Measurements from ENCODE around the gene CMTM1.
A peak's percentile ranks its signal among the peaks of the same experiment; 100 is the strongest.
"Not testable (repeated sequence)": the region's sequence is repeated elsewhere in the genome, so short reads cannot be mapped to it uniquely, and the experiment has no call there.

The CMTM1 gene

GRCh38 chr16:66563574-66564334 lies 2.5 kb upstream of the CMTM1 start:
- no peak for DNase-seq

DNA sequence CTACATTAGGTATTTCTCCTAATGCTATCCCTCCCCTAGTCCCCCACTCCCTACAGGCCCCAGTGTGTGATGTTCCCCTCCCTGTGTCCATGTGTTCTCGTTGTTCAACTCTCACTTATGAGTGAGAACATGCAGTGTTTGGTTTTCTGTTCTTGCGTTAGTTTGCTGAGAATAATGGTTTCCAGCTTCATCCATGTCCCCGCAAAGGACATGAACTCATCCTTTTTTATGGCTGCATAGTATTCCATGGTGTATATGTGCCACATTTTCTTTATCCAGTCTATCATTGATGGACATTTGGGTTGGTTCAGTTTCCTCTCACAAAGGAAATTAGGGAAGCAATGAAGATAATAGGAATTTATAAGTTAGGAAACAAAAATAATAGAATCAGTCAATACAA lies 1.0 kb downstream of the CMTM1 start:
- DNase-seq: not testable (repeated sequence)

DNA sequence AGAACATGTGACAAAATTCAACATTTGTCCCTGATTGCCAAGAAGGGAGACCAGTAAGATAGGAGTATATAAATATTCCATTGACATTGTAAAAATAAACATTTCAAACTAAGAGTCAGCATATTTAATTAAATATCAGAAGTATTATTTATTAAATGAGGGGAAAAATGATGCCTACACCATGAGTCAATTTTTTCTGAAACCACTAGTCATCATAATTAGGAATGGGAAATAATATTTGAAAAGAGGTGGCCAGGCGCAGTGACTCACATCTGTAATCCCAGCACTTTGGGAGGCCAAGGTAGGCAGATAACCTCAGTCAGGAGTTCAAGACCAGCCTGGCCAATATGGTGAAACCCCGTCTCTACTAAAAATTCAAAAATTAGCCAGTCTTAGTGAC lies 2.1 kb downstream of the CMTM1 start:
- DNase-seq: no peak

DNA sequence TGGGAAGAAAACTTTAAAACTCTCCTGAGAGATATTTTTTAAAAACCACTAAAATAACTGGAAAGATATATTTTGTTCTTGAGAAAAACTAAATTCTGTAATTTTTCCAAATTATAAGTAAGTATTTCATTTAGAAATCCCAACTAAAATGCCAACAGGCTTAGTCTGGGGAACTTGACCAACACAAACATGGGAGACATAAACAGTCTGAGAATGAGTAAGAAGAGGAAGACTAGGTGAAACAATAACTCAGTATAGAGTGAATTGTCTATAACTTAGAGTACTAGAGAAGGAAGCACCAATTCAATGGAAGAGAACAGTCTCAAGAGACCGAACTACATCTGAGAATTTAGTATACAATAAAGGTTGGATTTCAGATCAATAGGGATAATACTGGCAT lies 2.9 kb downstream of the CMTM1 start:
- no peak for DNase-seq

DNA sequence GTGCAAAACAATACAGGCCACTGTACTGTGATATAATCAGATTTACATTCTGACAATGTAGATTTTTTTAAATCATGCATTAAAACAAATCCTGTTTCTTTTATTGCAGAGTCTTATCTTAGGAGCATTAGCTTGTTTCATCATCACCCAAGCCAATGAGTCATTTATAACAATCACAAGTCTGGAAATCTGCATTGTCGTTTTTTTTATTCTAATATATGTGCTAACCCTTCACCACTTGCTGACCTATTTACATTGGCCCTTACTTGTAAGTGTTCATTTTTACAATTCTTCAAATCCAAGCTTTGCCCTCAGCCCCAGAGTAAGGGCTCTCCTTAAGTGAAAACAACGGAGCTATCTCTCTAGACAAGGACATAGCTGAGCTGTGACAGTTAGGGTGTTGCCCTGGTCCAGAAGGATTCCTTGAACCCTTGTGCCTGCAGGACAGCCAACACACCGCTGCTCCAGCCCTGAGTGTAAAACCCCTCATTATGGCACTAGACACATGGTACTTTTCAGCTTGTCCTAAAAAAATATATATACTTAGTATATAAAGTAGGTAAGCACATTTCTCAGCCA lies 3.7 kb downstream of the CMTM1 start:
- DNase-seq: no peak

- no peak for DNase-seq
Measured at GRCh38 chr16:66572356-66572755, 6.1 kb downstream of the CMTM1 start.

- DNase-seq: no peak
Measured at GRCh38 chr16:66574081-66574480, 7.8 kb downstream of the CMTM1 start.

DNA sequence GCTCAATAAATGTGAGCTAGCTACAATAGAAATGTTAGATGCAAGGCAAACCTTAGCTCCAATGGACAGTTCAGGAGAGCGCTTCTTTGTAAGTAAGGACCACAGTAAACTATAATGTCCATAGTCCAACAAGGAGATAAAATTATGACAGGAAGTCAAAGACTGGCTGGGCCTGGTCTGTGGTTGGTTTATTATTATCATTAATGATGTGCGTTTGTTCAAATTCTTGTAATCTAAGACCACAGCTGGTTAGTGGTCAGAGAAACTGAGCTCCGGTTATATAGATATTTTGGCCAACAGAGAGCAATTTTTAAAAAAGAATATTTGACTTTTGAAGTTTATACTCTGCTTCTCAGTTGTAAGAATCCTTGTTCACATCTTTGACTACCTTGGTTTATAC lies 8.3 kb downstream of the CMTM1 start:
- no peak for DNase-seq

DNA sequence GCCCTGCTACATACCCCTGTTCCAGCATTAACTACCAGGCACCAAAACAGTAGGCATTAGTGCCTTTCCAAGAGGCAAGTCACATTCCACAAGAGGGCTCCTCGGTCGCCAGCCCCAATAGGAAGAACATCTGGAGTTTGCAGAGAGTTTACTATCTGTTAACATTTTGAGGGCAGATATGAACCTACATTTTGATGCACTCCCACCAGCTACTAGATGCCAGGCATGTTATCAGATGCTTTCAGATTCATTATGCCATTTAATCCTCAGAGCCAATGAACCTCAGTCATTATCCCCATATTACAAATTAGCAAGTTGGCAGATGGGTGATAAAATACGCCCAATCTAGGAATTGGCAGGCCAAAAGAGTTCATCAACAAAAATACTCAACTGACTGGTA lies 8.8 kb downstream of the CMTM1 start:
- no peak for DNase-seq

DNA sequence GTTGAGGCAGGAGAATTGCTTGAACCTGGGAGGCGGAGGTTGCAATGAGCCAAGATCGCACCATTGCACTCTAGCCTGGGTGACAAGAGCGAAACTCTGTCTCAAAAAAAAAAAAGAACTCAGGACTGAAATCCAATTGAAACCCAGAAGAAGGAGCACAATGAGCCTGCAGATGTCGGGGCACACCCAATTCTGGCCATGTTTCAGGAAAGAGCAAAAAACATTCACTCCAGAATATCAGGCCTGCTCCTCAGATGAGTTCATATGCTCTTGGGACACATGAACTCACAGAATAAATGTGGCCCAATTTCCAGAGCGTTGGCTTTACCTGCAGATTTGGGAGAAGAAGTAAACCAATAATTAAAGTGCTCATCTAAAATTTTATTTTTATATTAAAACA lies 10.1 kb downstream of the CMTM1 start:
- no peak for DNase-seq

DNA sequence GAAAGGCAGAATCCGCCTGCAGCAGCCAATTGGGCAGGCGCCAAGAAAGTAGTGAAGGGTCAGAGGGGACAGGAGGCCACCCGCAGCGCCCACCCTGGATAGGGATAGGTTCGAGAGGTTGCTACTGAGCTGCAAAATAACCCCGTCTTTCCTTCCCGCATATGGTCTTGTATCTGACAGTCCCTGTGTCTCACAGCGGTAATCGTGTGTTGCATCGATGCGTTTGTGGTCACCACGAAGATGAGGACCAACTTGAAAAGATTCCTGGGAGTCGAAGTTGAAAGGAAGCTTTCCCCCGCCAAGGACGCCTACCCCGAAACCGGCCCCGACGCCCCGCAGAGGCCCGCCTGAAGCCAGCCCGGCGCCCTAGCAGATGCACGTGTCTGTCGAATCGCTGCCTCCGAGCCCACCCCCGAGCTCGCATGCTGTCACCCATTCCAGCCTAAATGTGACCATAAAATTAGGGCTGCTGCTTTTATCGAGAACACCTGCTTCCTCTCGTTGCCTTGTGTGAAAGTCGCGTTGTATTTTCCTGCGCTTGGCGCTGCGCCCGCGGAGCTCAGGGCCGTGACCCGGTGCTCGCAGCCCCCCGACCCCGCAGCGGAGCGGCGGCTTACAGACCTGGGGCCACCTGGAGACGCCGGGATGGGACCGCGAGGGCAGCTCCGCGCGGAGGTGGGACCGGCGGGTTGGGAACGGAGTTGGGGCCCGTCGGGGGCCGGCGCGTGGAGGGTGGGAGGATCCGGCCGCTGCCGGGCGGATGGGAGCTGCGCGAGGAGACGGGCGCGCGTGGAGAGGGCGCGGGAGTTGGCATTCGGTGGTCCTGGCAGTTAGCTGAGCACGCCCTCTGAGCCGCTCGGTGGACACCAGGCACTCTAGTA lies 12.7 kb downstream of the CMTM1 start, which contains the start of gene CMTM2:
CMTM2 (plus strand) TSS at position 813 of the 881 bp plus-strand sequence. CDS start 145 bp downstream, outside the sequence.
- no peak for DNase-seq

DNA sequence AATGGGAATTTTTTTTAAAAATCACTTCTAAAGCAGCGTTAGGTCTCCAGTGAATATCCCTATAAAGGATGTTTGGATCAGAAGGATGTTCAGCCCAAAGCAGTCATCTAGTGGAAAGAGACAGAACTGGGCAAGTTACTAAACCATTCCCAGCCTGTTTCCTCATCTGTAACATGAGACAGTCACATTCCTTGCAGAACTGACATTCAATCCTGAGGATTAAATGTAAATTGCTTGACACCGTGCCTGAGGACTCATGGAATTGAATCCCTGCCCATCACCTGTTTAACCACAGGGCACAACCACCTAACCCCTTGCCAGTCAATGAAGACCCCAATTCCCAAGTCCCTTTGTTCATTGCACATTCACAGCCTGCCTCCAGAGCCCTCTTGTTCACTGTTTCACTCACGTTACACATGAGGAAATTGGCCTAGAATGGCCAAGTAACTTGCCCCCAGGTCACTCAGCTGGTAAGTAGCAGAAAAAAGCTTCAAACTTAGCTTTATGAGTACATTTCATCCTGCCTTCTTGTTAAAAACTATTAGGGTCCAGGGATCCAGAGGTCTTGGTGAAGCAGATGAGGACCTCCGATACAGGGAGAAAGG lies 14.5 kb downstream of the CMTM1 start:
- DNase-seq: peak; percentile 32

GRCh38 chr16:66581246-66581952 lies 15.2 kb downstream of the CMTM1 start:
- DNase-seq: no peak

DNA sequence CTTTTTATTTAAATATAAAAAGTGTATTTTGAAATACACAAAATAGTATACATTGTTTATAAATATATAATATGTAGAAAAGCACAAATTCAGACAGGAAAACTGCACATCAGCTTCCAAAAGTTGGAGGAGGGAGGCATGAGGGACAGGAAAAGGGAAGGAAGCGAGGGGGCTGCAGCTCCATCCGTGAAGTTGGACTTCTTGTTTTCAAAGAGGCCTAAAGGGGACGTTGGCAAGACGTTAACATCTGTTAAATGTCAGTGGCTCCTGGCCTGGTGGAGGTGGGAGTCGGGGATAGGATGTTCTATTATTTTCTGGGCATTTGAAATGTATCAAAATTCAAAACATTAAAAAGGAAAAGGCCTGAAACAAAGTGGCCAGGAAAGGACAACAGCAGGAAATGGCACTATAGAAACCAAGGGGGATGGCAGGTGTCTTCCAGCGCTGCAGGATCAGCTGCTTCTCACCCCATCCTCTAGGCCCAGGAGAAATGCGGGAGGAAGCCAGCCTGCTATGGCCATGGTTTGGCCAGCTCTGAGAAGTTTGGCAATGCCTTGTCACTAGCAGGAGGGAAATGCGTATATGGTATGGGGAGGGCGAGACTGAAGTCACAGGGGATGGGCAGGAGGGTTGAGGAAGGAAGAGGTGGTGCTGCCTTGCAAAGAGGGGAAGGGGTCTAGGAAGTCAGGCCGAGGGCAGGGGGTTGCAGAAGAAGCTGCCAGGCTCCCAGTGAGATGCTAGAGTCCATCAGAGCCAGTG lies 19.4 kb downstream of the CMTM1 start:
- no peak for DNase-seq

DNA sequence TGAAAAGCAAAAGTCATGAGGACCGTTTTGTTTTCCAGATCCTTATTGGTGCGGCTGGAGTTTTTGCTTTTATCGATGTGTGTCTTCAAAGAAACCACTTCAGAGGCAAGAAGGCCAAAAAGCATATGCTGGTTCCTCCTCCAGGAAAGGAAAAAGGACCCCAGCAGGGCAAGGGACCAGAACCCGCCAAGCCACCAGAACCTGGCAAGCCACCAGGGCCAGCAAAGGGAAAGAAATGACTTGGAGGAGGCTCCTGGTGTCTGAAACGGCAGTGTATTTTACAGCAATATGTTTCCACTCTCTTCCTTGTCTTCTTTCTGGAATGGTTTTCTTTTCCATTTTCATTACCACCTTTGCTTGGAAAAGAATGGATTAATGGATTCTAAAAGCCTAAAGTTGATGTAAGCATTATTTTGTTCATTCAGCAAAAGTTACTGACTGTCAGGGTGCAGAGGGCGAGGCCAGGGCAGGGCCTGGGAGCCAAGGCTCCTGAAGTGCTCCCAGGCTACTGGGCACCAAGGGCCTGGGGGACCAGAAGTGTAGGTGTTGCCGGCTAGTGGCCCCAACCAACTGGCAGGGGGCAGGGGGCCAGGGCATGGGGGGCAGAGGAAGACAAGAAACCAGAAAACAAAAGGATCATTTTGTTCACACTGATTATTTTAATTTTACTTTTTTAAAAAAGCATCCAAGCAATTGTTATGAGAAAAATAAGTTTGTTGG lies 21.8 kb downstream of the CMTM1 start:
- DNase-seq: no peak

DNA sequence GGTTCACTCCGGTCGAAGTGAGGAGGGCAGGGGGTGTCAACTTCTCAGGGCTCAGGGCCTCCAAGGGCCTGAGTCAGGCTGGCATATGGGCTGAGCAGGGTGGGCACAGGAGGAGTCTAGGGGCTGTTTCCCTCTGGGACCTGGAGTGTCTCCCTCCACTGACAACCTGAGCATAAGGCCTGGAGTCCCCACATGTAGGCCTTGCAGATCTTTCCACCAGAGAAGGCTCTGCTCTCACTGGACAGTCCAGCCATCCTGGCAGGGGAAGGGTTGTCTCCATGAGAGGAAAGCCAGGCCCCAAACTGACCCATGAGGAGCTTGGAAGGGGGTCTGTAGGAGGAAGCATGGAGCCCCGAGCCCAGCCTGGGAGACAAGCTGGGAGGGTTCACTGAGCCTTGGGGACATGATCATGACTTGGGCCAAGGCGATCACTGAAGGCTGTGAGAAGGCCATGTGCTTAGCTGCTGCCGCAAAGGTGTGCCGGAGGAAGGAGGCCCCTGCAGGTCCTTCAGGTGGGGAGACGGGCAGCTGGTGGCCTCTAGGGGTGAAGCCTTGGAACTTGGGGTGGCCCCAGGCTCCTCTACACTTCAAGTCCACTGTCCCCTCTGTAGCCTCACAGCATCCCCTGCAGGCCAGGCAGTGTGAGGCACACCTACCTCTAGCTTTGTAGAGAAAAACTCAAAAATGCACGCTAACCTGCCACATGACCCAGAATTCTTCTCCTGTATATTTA lies 22.9 kb downstream of the CMTM1 start:
- no peak for DNase-seq

GRCh38 chr16:66590322-66590721 lies 24.1 kb downstream of the CMTM1 start:
- DNase-seq: no peak

- DNase-seq: no peak
Measured at GRCh38 chr16:66591018-66591417, 24.8 kb downstream of the CMTM1 start.

- DNase-seq: no peak
Measured at GRCh38 chr16:66592241-66592640, 26.0 kb downstream of the CMTM1 start.

DNA sequence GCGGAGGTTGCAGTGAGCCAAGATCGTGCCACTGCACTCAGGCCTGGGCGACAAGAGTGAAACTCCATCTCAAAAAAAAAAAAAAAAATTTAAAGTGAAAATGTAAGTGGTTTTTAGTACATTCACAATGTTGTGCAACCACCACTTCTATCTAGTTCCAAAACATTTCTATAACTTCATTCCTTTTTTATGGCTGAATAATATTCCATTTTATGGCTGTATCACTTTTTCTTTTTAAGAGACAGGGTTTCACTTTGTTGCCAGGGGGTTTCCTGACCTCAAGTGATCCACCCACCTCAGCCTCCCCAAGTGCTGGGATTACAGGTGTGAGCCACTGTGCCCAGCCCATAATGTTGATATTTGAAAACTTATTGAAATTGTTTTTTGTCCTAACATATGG lies 26.6 kb downstream of the CMTM1 start:
- DNase-seq: no peak

Data from NCI-H2171 treated with DMSO at 0.1 percent for 48 hours (cell line).